SK-N-SH (cell line): ENCODE measurements around the gene ARMC3. TPM values are rescaled to one million over a fixed set of nuclear protein-coding genes. Genes with fewer than 3 reads are reported as not detected.

Experiments used
- CTCF ChIA-PET: fragments of 300-600, 350-600 bp; formaldehyde crosslinking; extraction: SDS; loops from one replicate; lab custom pipeline; 2021; lab: Yijun Ruan, JAX
- POLR2A ChIA-PET: fragments of 350-600 bp; sonication (Branson Sonifier 250); formaldehyde crosslinking; extraction: SDS; loops from one replicate; lab custom pipeline; 2020; ENCODE audit warnings: antibody characterized with exemption, inconsistent platforms; lab: Yijun Ruan, JAX
- DNase-seq: peaks from one replicate; pipeline ENCODE4 v3.0.0; 2012
- H2AFZ ChIP-seq: fragments of 200-600 bp; sonication (generic); 2 replicates; pipeline ENCODE4 v1.8.1; 2016; ENCODE audit warnings: antibody characterized with exemption, mild to moderate bottlenecking, low read depth
- H3F3A ChIP-seq: fragments of 200-600 bp; sonication (generic); replicated peaks from 2 replicates; pipeline ENCODE3; 2016; ENCODE audit warnings: antibody characterized with exemption, mild to moderate bottlenecking; ENCODE audit not compliant: insufficient read depth
- H3K27ac ChIP-seq, 2 experiments: fragments of 200-500 bp in 1 of 2; fragments of 200-600 bp in 1 of 2; sonication (Bioruptor generic) in 1 of 2; sonication (generic), shearing (Covaris generic) in 1 of 2; 2 replicates each; pipeline versions ENCODE4 v1.5.1 to v1.6.1; 2014 to 2016; ENCODE audit warnings: low read depth in 2 of 2, inconsistent platforms in 1 of 2, low read length in 1 of 2, mild to moderate bottlenecking in 1 of 2, mixed read lengths in 1 of 2
- H3K27me3 ChIP-seq: fragments of 200-600 bp; sonication (generic), shearing (Covaris generic); 2 replicates; pipeline ENCODE4 v1.6.1; 2016; ENCODE audit warnings: mixed run types; ENCODE audit not compliant: insufficient read depth
- H3K36me3 ChIP-seq, 2 experiments: fragments of 200-500 bp in 1 of 2; fragments of 200-600 bp in 1 of 2; sonication (Bioruptor generic) in 1 of 2; sonication (generic) in 1 of 2; replicated peaks in 1 of 2; 2 replicates each; pipeline versions ENCODE3 to v1.5.1; 2014 to 2016; ENCODE audit warnings: low read length in 1 of 2, mild to moderate bottlenecking in 1 of 2; ENCODE audit not compliant: insufficient read depth in 2 of 2, control insufficient read depth in 1 of 2
- H3K4me1 ChIP-seq, 2 experiments: fragments of 200-500 bp in 1 of 2; fragments of 200-600 bp in 1 of 2; sonication (Bioruptor generic) in 1 of 2; sonication (generic), shearing (Covaris generic) in 1 of 2; 2 replicates each; pipeline versions ENCODE4 v1.5.1 to v1.6.1; 2014 to 2016; ENCODE audit warnings: low read depth in 1 of 2, low read length in 1 of 2, mixed run types in 1 of 2; ENCODE audit not compliant: insufficient read depth in 2 of 2, control insufficient read depth in 1 of 2
- H3K4me2 ChIP-seq: fragments of 200-600 bp; sonication (generic), shearing (Covaris generic); 2 replicates; pipeline ENCODE4 v1.6.1; 2017; ENCODE audit warnings: mixed run types
- H3K4me3 ChIP-seq, 2 experiments: fragments of 200-500 bp in 1 of 2; fragments of 200-600 bp in 1 of 2; sonication (Bioruptor generic) in 1 of 2; sonication (generic), shearing (Covaris generic) in 1 of 2; 2 replicates each; pipeline versions ENCODE4 v1.5.1 to v1.8.1; 2014 to 2016; ENCODE audit warnings: low read depth in 2 of 2, inconsistent platforms in 1 of 2, low read length in 1 of 2, mild to moderate bottlenecking in 1 of 2, mixed read lengths in 1 of 2, moderate library complexity in 1 of 2
- H3K79me2 ChIP-seq: fragments of 200-600 bp; sonication (generic); 2 replicates; pipeline ENCODE4 v1.8.1; 2017; ENCODE audit warnings: mild to moderate bottlenecking; ENCODE audit not compliant: insufficient read depth
- H3K9ac ChIP-seq: fragments of 200-600 bp; sonication (generic); 2 replicates; pipeline ENCODE4 v1.6.1; 2017; ENCODE audit warnings: mixed run types
- H3K9me2 ChIP-seq: fragments of 200-600 bp; sonication (generic); 2 replicates; pipeline ENCODE4 v1.6.1; 2017; ENCODE audit warnings: mixed run types
- H3K9me3 ChIP-seq: fragments of 200-600 bp; sonication (generic); 2 replicates; pipeline ENCODE4 v1.6.1; 2017; ENCODE audit warnings: mixed run types, mild to moderate bottlenecking, moderate library complexity
- H4K20me1 ChIP-seq: fragments of 200-600 bp; sonication (generic); 2 replicates; pipeline ENCODE4 v1.6.1; 2017; ENCODE audit warnings: mild to moderate bottlenecking, mixed run types; ENCODE audit not compliant: insufficient read depth
- CHD2 ChIP-seq: fragments of 150-350 bp; IDR thresholded peaks from 2 replicates; pipeline ENCODE4 v1.6.1; 2018; ENCODE audit warnings: low read length; ENCODE audit not compliant: partially characterized antibody
- FOSL2 ChIP-seq: IDR thresholded peaks from 2 replicates; pipeline ENCODE4 v1.4.0; 2012; ENCODE audit warnings: low read depth, mild to moderate bottlenecking, moderate library complexity, borderline replicate concordance
- MAX ChIP-seq: IDR thresholded peaks from 2 replicates; pipeline ENCODE4 v1.4.0; 2012; ENCODE audit warnings: low read depth
- REST ChIP-seq: IDR thresholded peaks from 2 replicates; pipeline ENCODE4 v1.6.1; 2012; ENCODE audit warnings: mild to moderate bottlenecking, low read depth, low read length, moderate library complexity
- TEAD4 ChIP-seq: IDR thresholded peaks from 2 replicates; pipeline ENCODE4 v1.4.0; 2012; ENCODE audit warnings: mild to moderate bottlenecking, borderline replicate concordance; ENCODE audit not compliant: insufficient read depth
- USF1 ChIP-seq: IDR thresholded peaks from 2 replicates; pipeline ENCODE4 v1.4.0; 2012; ENCODE audit warnings: low read depth, borderline replicate concordance
- USF2 ChIP-seq: fragments of 150-350 bp; IDR thresholded peaks from 2 replicates; pipeline ENCODE4 v1.6.1; 2017; ENCODE audit warnings: antibody characterized with exemption, low read length, low read depth, borderline replicate concordance
- ZBTB33 ChIP-seq: IDR thresholded peaks from 2 replicates; pipeline ENCODE4 v1.4.0; 2012; ENCODE audit warnings: low read depth, borderline replicate concordance
- WGBS: methylation state at CpG from one replicate; pipeline ENCODE4 v1.1.6; 2017; ENCODE audit warnings: low lambda C conversion rate; 5-methylcytosine and 5-hydroxymethylcytosine counted together
- polyA plus RNA-seq, 3 experiments: library from polyadenylated mRNA; depleted of rRNA; stranded (reverse); fragments of >200 nt; gene quantifications; 2 replicates each; pipeline ENCODE4 v1.2.3, GENCODE V29; 2012

Gene ARMC3
- polyA plus RNA-seq, 1 of the 3 experiments (the other 2 are of a cell fraction), result not detected

GRCh38 chr10:22897371-22897770 is 30.5 kb upstream of the ARMC3 start:
- no peak overlapping the region for H3K9ac ChIP-seq
- H3K9me2 ChIP-seq, result no peaks in the 10 kb centered on the region
- H3K79me2 ChIP-seq, result no peaks in the 10 kb centered on the region
- no peak overlapping the region for H3K4me2 ChIP-seq
- ChIA-PET POLR2A (no interaction called here), CTCF (no interaction called here)
- no peak for DNase-seq
- no peaks in the 10 kb centered on the region for H3K36me3 ChIP-seq
- H3K4me3 ChIP-seq, result no peak overlapping the region
- peaks cover 0 to 10% of the 10 kb centered on the region in 2 experiments; a peak in 1 of 4 replicates for H3K4me1 ChIP-seq
- WGBS, result 59% methylated on average over 4 of the region's 4 CpGs
- no peak overlapping the region for H3K27ac ChIP-seq
- no peaks in the 10 kb centered on the region for H3K9me3 ChIP-seq
- TF ChIP-seq CHD2 (no peak), TEAD4 (no peak), ZBTB33 (no peak), USF2 (no peak), USF1 (no peak), MAX (no peak), FOSL2 (no peak), REST (no peak)
- H2AFZ ChIP-seq, result no peak overlapping the region
- H3K27me3 ChIP-seq, result no peaks in the 10 kb centered on the region
- no peaks in the 10 kb centered on the region for H3F3A ChIP-seq
- H4K20me1 ChIP-seq, result no peaks in the 10 kb centered on the region
